NCI-H446 (cell line): ENCODE results near the gene WDFY2.

Source experiments
- DNase-seq, 2 experiments: peaks; one replicate each; lab custom pipeline; 2025; lab: John Stamatoyannopoulos, UW

The WDFY2 gene

DNA sequence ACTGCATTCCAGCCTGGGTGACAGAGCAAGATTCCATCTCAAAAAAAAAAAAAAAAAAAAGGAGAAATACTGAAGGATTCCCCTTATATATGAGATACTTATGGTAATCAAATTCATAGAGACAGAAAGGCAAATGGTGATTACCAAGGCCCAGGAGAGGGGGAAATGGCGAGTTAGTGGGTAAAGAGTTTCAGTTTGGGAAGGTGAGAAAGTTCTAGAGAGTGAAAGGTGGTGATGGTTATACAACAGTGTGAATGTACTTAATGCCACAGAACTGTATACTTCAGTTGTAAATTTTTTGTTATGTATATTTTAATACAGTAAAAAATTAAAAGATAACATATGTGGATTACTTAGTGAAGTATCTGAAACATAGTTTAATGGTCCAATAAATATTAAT lies 129.5 kb downstream of the WDFY2 start:
- DNase-seq, result no peak

DNA sequence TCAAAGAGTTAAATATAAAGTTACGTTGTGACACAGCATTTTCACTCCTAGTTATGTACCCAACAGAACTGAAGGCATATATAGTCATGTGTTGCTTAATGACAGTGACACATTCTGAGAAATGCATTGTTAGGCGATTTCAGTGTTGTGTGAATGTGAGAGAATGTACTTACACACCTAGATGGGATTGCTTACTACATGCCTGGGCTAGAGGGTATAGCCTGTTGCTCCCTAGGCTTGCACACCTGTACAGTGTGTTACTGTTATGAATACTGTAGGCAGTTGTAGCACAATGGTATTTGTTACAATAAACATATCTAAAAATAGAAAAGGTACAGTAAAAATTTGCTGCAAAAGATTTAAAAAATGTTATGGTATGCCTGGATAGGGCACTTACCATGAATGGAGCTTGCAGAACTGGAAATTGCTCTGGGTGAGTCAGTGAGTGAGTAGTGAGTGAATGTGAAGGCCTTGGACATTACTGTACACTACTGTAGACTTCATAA lies 130.5 kb downstream of the WDFY2 start:
- DNase-seq, result no peak

- DNase-seq, result no peak
Measured at GRCh38 chr13:51715613-51716012, 131.4 kb downstream of the WDFY2 start.

- peak in 1 of 2 experiments; percentile 2 for DNase-seq
Measured at GRCh38 chr13:51717786-51718398, 133.6 kb downstream of the WDFY2 start.

DNA sequence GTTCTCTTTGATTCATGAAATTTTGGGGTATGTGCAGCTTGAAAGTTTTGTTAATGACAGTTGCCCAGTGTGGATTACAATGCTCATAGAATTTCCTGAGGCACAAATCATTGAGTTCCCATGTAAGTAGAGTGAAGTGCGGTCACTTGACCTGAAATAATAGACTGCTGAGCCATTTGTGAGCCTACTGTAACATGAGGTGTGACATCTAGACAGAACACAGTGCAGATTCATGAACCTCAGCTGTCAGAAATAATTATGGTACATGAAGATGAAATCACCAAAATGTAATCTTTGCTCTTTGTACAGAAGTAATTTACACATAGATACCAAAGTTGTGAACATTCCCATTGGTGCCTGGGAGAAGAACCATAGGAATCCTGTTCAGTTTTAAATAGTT lies 135.1 kb downstream of the WDFY2 start:
- no peak for DNase-seq

DNA sequence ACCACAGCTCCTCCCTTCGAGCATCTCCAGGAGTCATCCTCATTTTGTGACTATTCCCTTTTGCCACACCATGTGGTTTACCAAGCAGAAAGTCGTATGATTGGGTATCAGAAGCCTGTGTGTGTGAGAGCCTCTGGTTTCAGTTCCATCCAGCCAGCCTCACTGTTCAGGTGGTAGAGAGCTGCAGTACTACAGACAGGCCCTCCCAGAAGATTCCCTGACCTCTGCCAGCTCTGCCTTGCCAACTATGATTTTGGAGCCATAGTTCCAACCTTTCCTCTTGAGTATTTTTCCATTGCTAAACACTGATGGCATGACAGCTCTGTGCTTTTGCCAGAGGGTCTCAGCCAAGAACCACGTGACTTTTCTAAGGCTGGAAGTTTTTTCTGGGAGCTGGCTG lies 137.2 kb downstream of the WDFY2 start:
- no peak for DNase-seq

- DNase-seq, result no peak
Measured at GRCh38 chr13:51723529-51723928, 139.3 kb downstream of the WDFY2 start.

DNA sequence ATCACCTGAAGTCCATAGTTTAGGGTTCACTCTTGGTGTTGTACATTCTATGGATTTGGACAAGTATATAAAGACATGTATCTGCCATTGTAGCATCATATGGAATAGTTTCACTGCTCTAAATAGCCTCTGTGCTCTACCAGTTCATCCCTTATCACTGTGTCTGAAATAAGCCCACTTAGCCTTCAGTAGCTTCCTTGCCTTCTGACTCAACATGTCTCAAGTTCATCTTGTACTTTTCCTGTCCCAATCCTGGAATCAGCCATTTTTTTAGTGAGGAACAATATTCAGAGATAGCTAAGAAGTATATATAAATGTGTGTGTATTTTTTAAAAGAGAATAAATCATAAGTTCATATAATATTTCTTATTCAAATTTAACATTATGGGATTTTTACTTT lies 140.5 kb downstream of the WDFY2 start:
- DNase-seq, result no peak

- peak in 1 of 2 experiments; percentile 0 for DNase-seq
Measured at GRCh38 chr13:51726446-51727193, 142.4 kb downstream of the WDFY2 start.

GRCh38 chr13:51727634-51728274 lies 143.5 kb downstream of the WDFY2 start:
- no peak for DNase-seq

GRCh38 chr13:51728275-51728673 lies 144.0 kb downstream of the WDFY2 start:
- no peak for DNase-seq

- DNase-seq, result no peak
Measured at GRCh38 chr13:51728972-51729371, 144.7 kb downstream of the WDFY2 start.

- DNase-seq, result no peak
Measured at GRCh38 chr13:51729866-51730553, 145.7 kb downstream of the WDFY2 start.

DNA sequence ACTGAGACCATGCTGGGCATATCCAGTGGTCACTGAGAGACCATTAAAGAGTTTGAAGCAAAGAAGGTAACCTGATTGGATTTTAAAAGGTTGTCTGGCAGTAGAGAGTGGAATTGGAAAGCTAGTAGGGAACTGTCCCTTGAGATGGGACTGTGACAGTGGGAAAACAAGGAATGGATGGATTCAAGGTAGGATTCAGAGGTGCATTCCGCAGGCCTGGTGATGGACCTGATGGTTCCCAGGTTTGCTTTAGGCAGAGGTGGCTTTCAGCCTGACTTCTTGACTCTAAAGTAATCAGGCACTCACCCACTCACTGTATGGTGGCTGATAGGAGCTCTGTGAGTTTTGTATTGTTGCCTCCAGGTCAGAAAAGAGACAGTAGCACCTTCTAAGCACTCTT lies 146.7 kb downstream of the WDFY2 start:
- no peak for DNase-seq

DNA sequence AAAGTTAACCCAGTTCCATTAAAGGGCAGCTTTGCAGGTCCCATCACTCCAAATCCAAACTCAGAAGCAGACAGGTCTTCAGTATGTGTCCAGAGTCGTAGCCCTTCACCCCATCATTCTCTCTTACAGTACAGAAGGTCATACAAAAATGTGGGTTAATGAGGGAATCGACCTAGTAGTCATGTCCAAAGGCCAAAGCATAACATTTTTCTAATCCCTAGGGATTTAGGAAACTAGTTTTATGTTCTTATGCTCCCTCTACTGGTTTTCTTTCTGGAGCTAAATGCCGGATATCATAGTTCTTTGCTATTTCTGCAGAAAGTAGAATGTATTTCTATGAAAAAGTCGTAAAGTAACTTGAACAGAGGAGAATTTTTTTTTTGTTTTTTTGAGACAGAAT lies 147.5 kb downstream of the WDFY2 start:
- DNase-seq, result peak in 1 of 2 experiments; percentile 0

DNA sequence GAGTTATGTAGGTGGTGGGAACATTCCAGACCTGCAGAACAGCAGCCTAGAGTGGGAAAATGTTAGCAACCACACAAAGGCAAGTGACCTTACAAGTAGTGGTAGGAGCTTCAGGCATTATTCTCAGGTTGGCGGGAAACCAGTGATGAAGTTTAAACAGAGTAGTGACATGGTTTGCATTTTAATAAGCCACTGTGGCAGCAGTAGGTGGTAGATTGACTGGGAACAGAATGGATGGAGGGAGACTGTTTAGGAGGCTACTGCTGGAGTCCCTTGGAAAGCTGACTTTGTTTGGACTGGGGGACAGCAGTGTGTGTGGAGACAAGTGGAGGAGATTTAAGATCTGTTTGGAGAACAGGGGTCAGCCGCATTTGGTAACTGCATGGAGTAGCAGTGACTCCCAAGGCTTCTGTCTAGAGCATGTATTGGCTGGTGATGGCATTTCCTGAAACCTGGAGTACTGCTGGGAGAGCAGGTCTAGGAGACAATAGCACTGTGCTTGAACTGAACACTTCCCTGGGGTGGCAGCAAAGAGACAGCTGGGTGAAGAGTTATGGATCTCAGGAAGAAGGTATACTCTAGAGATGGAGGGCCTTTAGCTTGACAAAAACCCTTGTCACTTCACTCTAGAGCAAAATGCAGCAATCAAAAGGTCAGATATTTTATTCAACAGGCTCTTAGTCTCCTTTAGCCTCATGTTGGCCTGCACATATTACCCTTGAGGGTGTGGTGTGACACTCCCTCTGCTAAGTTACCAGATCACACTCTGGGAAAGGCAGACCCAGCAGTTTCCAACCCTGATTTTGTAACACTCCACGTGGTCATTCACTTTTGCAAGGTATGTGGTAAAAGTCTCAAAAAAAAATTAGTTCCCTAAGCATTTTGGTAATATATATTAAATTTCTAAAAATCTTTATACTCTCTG lies 149.4 kb downstream of the WDFY2 start:
- DNase-seq, result no peak

DNA sequence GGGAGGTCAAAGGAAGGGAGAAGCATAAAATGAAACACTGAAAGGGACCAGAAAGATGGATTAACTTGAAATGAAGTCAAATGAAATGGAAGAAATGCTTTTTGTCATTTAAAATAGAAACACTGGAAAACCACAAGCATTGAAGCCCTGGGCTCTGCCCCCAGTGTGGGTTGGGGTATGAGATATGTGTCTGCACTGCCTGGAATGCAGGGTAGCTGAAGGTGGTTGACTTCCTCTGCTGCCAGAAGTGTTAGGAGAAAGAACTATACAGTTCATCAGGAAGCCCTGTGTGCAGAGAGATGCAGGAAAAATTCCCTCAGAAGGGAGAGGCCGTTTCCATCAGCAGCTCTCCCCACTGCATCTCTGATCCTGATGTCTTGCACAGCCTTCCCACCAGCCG lies 150.5 kb downstream of the WDFY2 start:
- no peak for DNase-seq

GRCh38 chr13:51737609-51738008 lies 153.3 kb downstream of the WDFY2 start:
- no peak for DNase-seq

DNA sequence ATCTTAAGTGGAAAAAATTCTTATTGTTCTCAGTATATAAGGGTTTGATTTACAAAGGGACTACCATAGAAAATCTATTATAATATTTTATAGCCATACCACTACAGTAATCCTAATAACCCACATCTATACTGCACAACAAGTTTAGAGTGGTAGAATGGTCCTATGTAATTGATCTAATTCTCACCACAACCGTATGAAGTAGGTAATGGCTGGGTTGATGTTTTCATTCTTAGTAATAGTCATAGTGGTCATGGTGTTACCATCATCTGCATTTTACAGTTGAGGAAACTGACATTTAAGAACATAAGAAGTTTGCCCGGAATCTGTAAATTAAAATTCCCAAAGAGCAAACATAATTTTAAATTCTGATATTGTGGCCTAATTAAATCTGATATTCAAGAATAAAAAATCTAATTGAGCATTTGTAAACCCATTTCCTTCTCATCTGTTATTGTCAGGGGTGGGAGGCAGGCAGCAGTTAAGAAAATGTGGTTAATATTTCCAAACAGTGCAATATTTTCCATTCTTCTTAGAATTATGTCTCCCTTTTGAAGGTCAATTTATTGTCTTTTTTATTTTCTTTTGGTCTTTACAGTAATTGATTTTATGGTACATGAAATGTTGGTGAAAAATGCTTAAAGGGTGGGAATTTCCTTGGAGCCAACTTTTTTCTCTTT lies 154.1 kb downstream of the WDFY2 start:
- no peak for DNase-seq

- DNase-seq, result no peak
Measured at GRCh38 chr13:51739027-51739764, 154.9 kb downstream of the WDFY2 start.
